Neuronal stem cell (in vitro differentiated cells): Measurements from ENCODE around the gene MYADML2.

Experiments used
- DNase-seq: peaks from one replicate; pipeline ENCODE4 v3.0.0-alpha.2; 2013; ENCODE audit warnings: low spot score
- H2AFZ ChIP-seq: one replicate; pipeline ENCODE4 v1.6.1; 2013; ENCODE audit warnings: mild to moderate bottlenecking, low read length, inconsistent platforms
- H2AK5ac ChIP-seq: 2 replicates; pipeline ENCODE4 v1.6.1; 2013; ENCODE audit warnings: low read depth, mild to moderate bottlenecking, inconsistent platforms, low read length, moderate library complexity, mixed read lengths
- H2BK120ac ChIP-seq: 2 replicates; pipeline ENCODE4 v1.6.1; 2013; ENCODE audit warnings: low read depth, mild to moderate bottlenecking, inconsistent platforms, low read length, moderate library complexity, mixed read lengths
- H2BK12ac ChIP-seq: one replicate; pipeline ENCODE4 v1.6.1; 2013; ENCODE audit warnings: low read length, inconsistent platforms
- H2BK15ac ChIP-seq: 2 replicates; pipeline ENCODE4 v1.6.1; 2013; ENCODE audit warnings: mild to moderate bottlenecking, low read length, inconsistent platforms, mixed read lengths
- H2BK5ac ChIP-seq: one replicate; pipeline ENCODE4 v1.6.1; 2013; ENCODE audit warnings: inconsistent platforms, mild to moderate bottlenecking, low read length, moderate library complexity
- H3K14ac ChIP-seq: one replicate; pipeline ENCODE4 v1.6.1; 2013; ENCODE audit warnings: low read length, inconsistent platforms
- H3K18ac ChIP-seq: 2 replicates; pipeline ENCODE4 v1.6.1; 2013; ENCODE audit warnings: low read length, inconsistent platforms
- H3K23ac ChIP-seq: 2 replicates; pipeline ENCODE4 v1.6.1; 2013; ENCODE audit warnings: low read depth, mild to moderate bottlenecking, mixed read lengths, low read length, inconsistent platforms; ENCODE audit not compliant: poor library complexity
- H3K27ac ChIP-seq: replicated peaks from 3 replicates; pipeline ENCODE4 v1.5.1; 2013; ENCODE audit warnings: low read length, inconsistent platforms
- H3K27me3 ChIP-seq, 3 experiments: 2 replicates each; pipeline ENCODE4 v1.6.1; 2013; ENCODE audit warnings: low read length in 3 of 3, mild to moderate bottlenecking in 2 of 3, inconsistent platforms in 1 of 3, low read depth in 1 of 3, mixed read lengths in 1 of 3, moderate library complexity in 1 of 3; ENCODE audit not compliant: control insufficient read depth in 3 of 3, insufficient read depth in 3 of 3
- H3K36me3 ChIP-seq, 2 donors: replicated peaks in 1 of 2; 2 replicates each; pipeline ENCODE4 v1.6.1; 2013; ENCODE audit warnings: low read length in 2 of 2; ENCODE audit not compliant: control insufficient read depth in 2 of 2, insufficient read depth in 2 of 2
- H3K4ac ChIP-seq: 2 replicates; pipeline ENCODE4 v1.6.1; 2013; ENCODE audit warnings: inconsistent platforms, mild to moderate bottlenecking, low read length, moderate library complexity
- H3K4me1 ChIP-seq, 2 donors: 1 replicate in 1 of 2; 2 replicates in 1 of 2; pipeline ENCODE4 v1.6.1; 2013; ENCODE audit warnings: low read length in 2 of 2, low read depth in 1 of 2; ENCODE audit not compliant: control insufficient read depth in 2 of 2, insufficient read depth in 1 of 2
- H3K4me2 ChIP-seq: one replicate; pipeline ENCODE4 v1.6.1; 2013; ENCODE audit warnings: mild to moderate bottlenecking, low read length, inconsistent platforms; ENCODE audit not compliant: insufficient read depth, poor library complexity, severe bottlenecking
- H3K4me3 ChIP-seq, 2 donors: 2 replicates each; pipeline ENCODE4 v1.5.1; 2013; ENCODE audit warnings: low read length in 2 of 2, mild to moderate bottlenecking in 2 of 2, inconsistent platforms in 1 of 2, moderate library complexity in 1 of 2
- H3K79me1 ChIP-seq: one replicate; pipeline ENCODE4 v1.6.1; 2013; ENCODE audit warnings: low read depth, mild to moderate bottlenecking, inconsistent platforms, low read length, moderate library complexity
- H3K9ac ChIP-seq: one replicate; pipeline ENCODE4 v1.6.1; 2013; ENCODE audit warnings: mild to moderate bottlenecking, low read depth, low read length, inconsistent platforms; ENCODE audit not compliant: poor library complexity
- H3K9me3 ChIP-seq, 2 donors: replicated peaks in 1 of 2; 2 replicates each; pipeline versions ENCODE3 to v1.6.1; 2013; ENCODE audit warnings: low read length in 2 of 2, mild to moderate bottlenecking in 2 of 2, inconsistent platforms in 1 of 2, low read depth in 1 of 2, mixed read lengths in 1 of 2, moderate library complexity in 1 of 2; ENCODE audit not compliant: control insufficient read depth in 2 of 2, insufficient read depth in 1 of 2
- H4K8ac ChIP-seq: one replicate; pipeline ENCODE4 v1.6.1; 2013; ENCODE audit warnings: low read depth, mild to moderate bottlenecking, inconsistent platforms, low read length, moderate library complexity
- H4K91ac ChIP-seq: one replicate; pipeline ENCODE4 v1.6.1; 2013; ENCODE audit warnings: low read length, low read depth, mild to moderate bottlenecking, inconsistent platforms; ENCODE audit not compliant: poor library complexity
- WGBS, 2 donors: extraction: QIAGEN DNeasy Blood & Tissue Kit; methylation state at CpG; one replicate each; pipeline ENCODE4 v1.1.7; 2013; ENCODE audit warnings: missing lambda C conversion rate in 2 of 2, mixed read lengths in 1 of 2; ENCODE audit not compliant: insufficient read length in 2 of 2, insufficient replicate concordance in 1 of 2; ENCODE audit errors: extremely low coverage in 2 of 2; 5-methylcytosine and 5-hydroxymethylcytosine counted together

The MYADML2 gene

DNA sequence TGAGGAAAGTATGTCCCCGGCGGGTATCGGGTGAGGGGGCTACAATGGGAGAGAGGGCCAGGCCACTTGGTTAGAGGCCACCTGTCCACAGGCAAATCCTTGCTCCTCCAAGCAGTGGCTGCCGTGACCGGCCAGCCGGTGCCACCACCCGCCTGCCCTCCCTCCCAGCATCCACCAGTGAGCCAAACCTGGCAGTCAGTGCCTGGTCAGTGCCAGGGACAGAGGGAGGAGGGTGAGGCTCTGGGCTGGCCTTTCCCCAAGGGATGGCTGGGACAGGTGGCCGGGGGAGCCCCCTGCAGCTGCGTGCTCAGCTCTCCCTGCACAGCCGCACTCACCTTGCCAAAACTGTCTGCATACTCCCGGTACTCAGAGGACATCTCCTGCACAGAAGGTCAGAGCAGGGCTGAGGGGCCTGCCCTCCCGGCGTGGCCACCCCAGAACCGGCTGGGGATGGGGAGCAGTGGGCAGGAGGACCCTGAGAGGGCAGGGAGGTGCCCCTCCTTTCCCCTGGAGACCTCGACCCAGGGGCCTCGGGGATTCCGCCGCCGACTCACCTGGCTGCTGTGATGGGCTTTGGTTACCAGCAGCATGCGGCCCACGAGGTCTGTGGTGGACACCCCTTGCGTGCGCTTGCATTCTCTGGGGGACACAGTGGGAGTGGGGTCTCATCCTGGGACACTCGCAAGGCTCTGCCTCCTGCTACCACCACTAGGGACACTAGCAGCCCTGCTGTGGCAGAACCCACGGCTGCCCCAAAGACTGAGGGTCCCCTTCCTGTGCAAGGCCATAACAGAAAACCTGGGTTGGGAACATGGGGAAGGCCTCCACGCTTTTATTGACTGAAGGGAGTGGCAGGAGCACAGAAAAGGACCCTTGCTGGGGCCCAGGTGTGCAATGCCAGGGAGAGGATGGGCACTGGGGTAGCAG lies 39.6 kb downstream of the MYADML2 start:
- H4K8ac ChIP-seq = no peak overlapping the region
- peaks cover 0 to 7% (median 0%) of the 10 kb centered on the region in 3 experiments for H3K27me3 ChIP-seq
- peak overlapping the region; percentile 53 for H3K4ac ChIP-seq
- H3K9ac ChIP-seq = no peak overlapping the region
- H2AFZ ChIP-seq = no peak overlapping the region
- H3K36me3 ChIP-seq = peaks cover 18 to 66% of the 10 kb centered on the region in 2 donors
- H2BK5ac ChIP-seq = no peak overlapping the region
- no peak overlapping the region for H4K91ac ChIP-seq
- no peak for DNase-seq
- no peak overlapping the region for H2AK5ac ChIP-seq
- no peak overlapping the region for H3K23ac ChIP-seq
- H3K4me1 ChIP-seq = peaks cover 4 to 10% of the 10 kb centered on the region in 2 donors
- no peak overlapping the region for H2BK15ac ChIP-seq
- no peak overlapping the region for H2BK12ac ChIP-seq
- H3K4me3 ChIP-seq = no peak overlapping the region
- H3K9me3 ChIP-seq = no peaks in the 10 kb centered on the region
- WGBS, 2 donors = no CpG with 5 or more reads among the region's 26 CpGs
- no peak overlapping the region for H3K18ac ChIP-seq
- peaks cover 5% of the 10 kb centered on the region for H3K79me1 ChIP-seq
- no peak overlapping the region for H3K27ac ChIP-seq
- no peak overlapping the region for H3K4me2 ChIP-seq
- no peak overlapping the region for H2BK120ac ChIP-seq
- H3K14ac ChIP-seq = no peak overlapping the region

DNA sequence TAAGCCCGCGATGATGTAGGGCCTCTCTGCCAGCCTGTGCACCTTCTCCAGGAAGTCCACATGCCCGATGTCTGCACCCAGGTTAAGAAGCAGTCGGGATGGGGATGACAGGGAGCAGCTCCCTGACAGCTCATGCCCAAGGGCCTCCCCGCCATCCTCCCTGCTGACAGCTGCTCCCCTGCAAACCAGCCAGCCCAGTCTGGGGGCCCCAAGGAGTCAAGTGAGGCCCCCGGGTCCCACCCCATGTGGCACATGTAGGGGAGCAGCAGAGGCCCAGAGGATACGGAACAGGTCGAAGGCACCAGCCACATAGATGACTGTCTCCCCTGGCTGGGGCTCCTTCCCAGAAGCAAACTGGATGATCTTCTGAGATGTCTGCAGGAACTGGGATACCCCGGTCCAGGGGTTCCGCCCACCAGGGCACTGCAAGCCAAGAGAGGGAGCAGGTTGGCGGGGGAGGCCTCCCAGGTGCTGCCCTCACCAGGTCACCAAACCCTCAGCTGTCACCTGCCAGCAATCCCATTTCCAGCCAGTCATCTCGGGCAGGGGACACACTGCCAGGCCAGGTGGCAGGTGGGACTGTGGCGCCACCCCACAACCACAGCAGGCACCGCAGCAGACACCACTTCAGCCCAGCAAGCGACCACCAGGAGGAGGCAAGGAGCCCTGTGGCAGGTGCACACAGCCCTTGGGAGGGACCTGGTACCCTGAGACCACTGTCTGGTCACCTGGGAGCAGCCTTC lies 40.4 kb downstream of the MYADML2 start:
- no peak overlapping the region for H2BK12ac ChIP-seq
- no peak overlapping the region for H4K8ac ChIP-seq
- no peak overlapping the region for H2BK15ac ChIP-seq
- no CpG with 5 or more reads among the region's 15 CpGs for WGBS, 2 donors
- no peak overlapping the region for H4K91ac ChIP-seq
- H3K4me3 ChIP-seq = no peak overlapping the region
- no peak overlapping the region for H3K18ac ChIP-seq
- H3K9me3 ChIP-seq = no peaks in the 10 kb centered on the region
- no peak overlapping the region for H3K4me2 ChIP-seq
- no peak overlapping the region for H3K4ac ChIP-seq
- H3K79me1 ChIP-seq = peaks cover 7% of the 10 kb centered on the region
- no peak overlapping the region for H2AK5ac ChIP-seq
- no peak overlapping the region for H3K14ac ChIP-seq
- H3K27ac ChIP-seq = no peak overlapping the region
- no peak overlapping the region for H3K23ac ChIP-seq
- peaks cover 0 to 14% (median 2%) of the 10 kb centered on the region in 3 experiments for H3K27me3 ChIP-seq
- peaks cover 6 to 10% of the 10 kb centered on the region in 2 donors for H3K4me1 ChIP-seq
- H2BK5ac ChIP-seq = no peak overlapping the region
- DNase-seq = no peak
- H3K36me3 ChIP-seq = peaks cover 17 to 57% of the 10 kb centered on the region in 2 donors
- H2AFZ ChIP-seq = no peak overlapping the region
- H2BK120ac ChIP-seq = no peak overlapping the region
- H3K9ac ChIP-seq = no peak overlapping the region

DNA sequence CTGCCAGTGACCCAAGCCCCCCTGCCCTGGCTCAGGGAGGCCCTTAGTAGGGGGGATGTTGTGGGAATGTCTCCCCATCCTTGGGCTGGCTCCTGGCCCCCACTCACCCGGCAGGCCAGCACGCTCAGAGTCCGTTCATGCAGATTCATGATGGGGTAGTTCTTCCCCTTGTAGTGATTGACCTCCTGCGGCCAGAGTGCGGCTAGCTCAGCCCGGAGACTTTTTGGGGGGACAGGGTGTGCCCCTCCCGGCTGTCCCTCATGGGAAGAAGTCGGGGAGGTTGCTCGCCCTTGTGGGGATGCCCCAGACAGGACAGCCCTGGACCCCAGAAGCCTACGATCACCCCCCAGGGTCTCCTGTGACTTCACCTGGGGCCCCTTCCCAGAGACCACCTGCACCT lies 41.0 kb downstream of the MYADML2 start:
- Histone ChIP-seq H3K18ac (no peak overlapping the region), H3K4me3 (no peak overlapping the region), H3K4me1 (peaks cover 9 to 10% of the 10 kb centered on the region in 2 donors), H3K79me1 (peaks cover 8% of the 10 kb centered on the region), H3K27me3 (peaks cover 0 to 21% (median 4%) of the 10 kb centered on the region in 3 experiments), H2BK15ac (no peak overlapping the region), H2BK5ac (no peak overlapping the region), H3K27ac (no peak overlapping the region), H3K9ac (no peak overlapping the region), H2AK5ac (no peak overlapping the region), H3K14ac (no peak overlapping the region), H2BK120ac (no peak overlapping the region), H3K36me3 (peaks cover 17 to 63% of the 10 kb centered on the region in 2 donors), H3K9me3 (no peaks in the 10 kb centered on the region), H2AFZ (no peak overlapping the region), H3K23ac (no peak overlapping the region), H3K4me2 (no peak overlapping the region), H2BK12ac (no peak overlapping the region), H4K91ac (no peak overlapping the region), H4K8ac (no peak overlapping the region), H3K4ac (no peak overlapping the region)
- no CpG with 5 or more reads among the region's 10 CpGs for WGBS, 2 donors
- no peak for DNase-seq

DNA sequence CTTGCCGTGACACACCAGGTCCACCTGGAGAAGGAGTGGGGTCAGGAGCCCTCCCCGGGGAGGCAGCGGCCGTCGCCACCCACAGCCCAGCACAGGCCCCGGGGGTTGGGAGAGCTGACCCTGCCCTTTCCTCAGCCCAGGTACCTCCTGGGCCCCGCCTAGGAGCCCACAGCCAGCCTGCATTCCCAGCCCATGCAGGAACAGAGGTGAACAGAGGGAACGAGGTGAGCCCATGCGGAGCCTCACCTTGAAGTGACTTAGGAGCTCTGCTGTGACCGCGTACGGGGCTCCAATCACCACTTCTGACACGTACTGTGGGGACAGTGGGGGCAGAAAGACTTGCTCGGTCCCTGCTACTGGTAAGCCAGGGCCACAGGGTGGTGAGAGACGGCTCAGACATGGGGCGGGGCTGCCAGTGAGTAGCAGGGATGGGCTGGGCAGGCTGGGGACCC lies 41.6 kb downstream of the MYADML2 start:
- no peak overlapping the region for H2BK15ac ChIP-seq
- H3K27me3 ChIP-seq = peaks cover 0 to 25% (median 4%) of the 10 kb centered on the region in 3 experiments
- no peak overlapping the region for H3K4me3 ChIP-seq
- no peak overlapping the region for H2AFZ ChIP-seq
- H3K23ac ChIP-seq = no peak overlapping the region
- no peak overlapping the region for H3K4me2 ChIP-seq
- peaks cover 10% of the 10 kb centered on the region for H3K79me1 ChIP-seq
- peaks cover 21 to 69% of the 10 kb centered on the region in 2 donors for H3K36me3 ChIP-seq
- H2BK120ac ChIP-seq = no peak overlapping the region
- H3K9me3 ChIP-seq = no peaks in the 10 kb centered on the region
- H3K9ac ChIP-seq = no peak overlapping the region
- no peak for DNase-seq
- no peak overlapping the region for H4K91ac ChIP-seq
- H3K4me1 ChIP-seq = peaks cover 9% of the 10 kb centered on the region in 2 donors
- H2BK5ac ChIP-seq = peak overlapping the region; percentile 5
- no peak overlapping the region for H2BK12ac ChIP-seq
- no peak overlapping the region for H3K4ac ChIP-seq
- WGBS, 2 donors = no CpG with 5 or more reads among the region's 16 CpGs
- no peak overlapping the region for H4K8ac ChIP-seq
- no peak overlapping the region for H3K27ac ChIP-seq
- H3K18ac ChIP-seq = no peak overlapping the region
- H2AK5ac ChIP-seq = no peak overlapping the region
- no peak overlapping the region for H3K14ac ChIP-seq
